Measurements from ENCODE around the gene ANKRD52.
"Not testable (repeated sequence)": the region's sequence is repeated elsewhere in the genome, so short reads cannot be mapped to it uniquely, and the experiment has no call there.

Gene ANKRD52

GRCh38 chr12:56284263-56284662 lies 26.1 kb upstream of the ANKRD52 start:
- Mint-ChIP-seq H3K36me3 (peaks cover 11% of the 10 kb centered on the region), H3K4me1 (peaks cover 10% of the 10 kb centered on the region)
- not testable (repeated sequence) for H3K27me3 Mint-ChIP-seq, H3K4me3 Mint-ChIP-seq, H3K27ac Mint-ChIP-seq, H3K9me3 Mint-ChIP-seq

- Mint-ChIP-seq H3K36me3 (peaks cover 12% of the 10 kb centered on the region), H3K4me1 (peaks cover 5% of the 10 kb centered on the region), H3K27ac (no peak overlapping the region)
These were observed 24.4 kb upstream of the ANKRD52 start for GRCh38 chr12:56282579-56282978.

GRCh38 chr12:56282030-56282429 lies 23.8 kb upstream of the ANKRD52 start:
- H3K36me3 Mint-ChIP-seq, result peaks cover 12% of the 10 kb centered on the region

More at GRCh38 chr12:56282579-56282978, 24.4 kb upstream of the ANKRD52 start:
- Mint-ChIP-seq H3K9me3 (no peaks in the 10 kb centered on the region), H3K27me3 (no peaks in the 10 kb centered on the region), H3K4me3 (no peak overlapping the region)

GRCh38 chr12:56280849-56281248 lies 22.7 kb upstream of the ANKRD52 start:
- Mint-ChIP-seq H3K4me1 (no peaks in the 10 kb centered on the region), H3K36me3 (peaks cover 13% of the 10 kb centered on the region), H3K9me3 (no peaks in the 10 kb centered on the region), H3K4me3 (no peak overlapping the region), H3K27me3 (no peaks in the 10 kb centered on the region), H3K27ac (no peak overlapping the region)

More at GRCh38 chr12:56282030-56282429, 23.8 kb upstream of the ANKRD52 start:
- no peak overlapping the region for H3K27ac Mint-ChIP-seq
- no peaks in the 10 kb centered on the region for H3K9me3 Mint-ChIP-seq
- peaks cover 5% of the 10 kb centered on the region for H3K4me1 Mint-ChIP-seq
- no peaks in the 10 kb centered on the region for H3K27me3 Mint-ChIP-seq
- no peak overlapping the region for H3K4me3 Mint-ChIP-seq

- no peaks in the 10 kb centered on the region for H3K27me3 Mint-ChIP-seq
- no peaks in the 10 kb centered on the region for H3K9me3 Mint-ChIP-seq
- H3K4me3 Mint-ChIP-seq, result no peak overlapping the region
- peaks cover 15% of the 10 kb centered on the region for H3K36me3 Mint-ChIP-seq
- no peak overlapping the region for H3K27ac Mint-ChIP-seq
- no peaks in the 10 kb centered on the region for H3K4me1 Mint-ChIP-seq
These were observed 20.7 kb upstream of the ANKRD52 start for GRCh38 chr12:56278905-56279304.

- Mint-ChIP-seq H3K27ac (no peak overlapping the region), H3K9me3 (no peaks in the 10 kb centered on the region), H3K4me3 (no peak overlapping the region), H3K27me3 (no peaks in the 10 kb centered on the region), H3K36me3 (peaks cover 16% of the 10 kb centered on the region), H3K4me1 (no peaks in the 10 kb centered on the region)
These were observed 16.1 kb upstream of the ANKRD52 start for GRCh38 chr12:56274299-56274698.

GRCh38 chr12:56272468-56272867 lies 14.3 kb upstream of the ANKRD52 start:
- not testable (repeated sequence) for H3K4me3 Mint-ChIP-seq, H3K27me3 Mint-ChIP-seq, H3K27ac Mint-ChIP-seq, H3K4me1 Mint-ChIP-seq, H3K9me3 Mint-ChIP-seq
- H3K36me3 Mint-ChIP-seq, result peaks cover 15% of the 10 kb centered on the region

- Mint-ChIP-seq H3K9me3 (no peaks in the 10 kb centered on the region), H3K36me3 (peaks cover 15% of the 10 kb centered on the region), H3K4me1 (peaks cover 18% of the 10 kb centered on the region), H3K27ac (peak overlapping the region; percentile 4), H3K4me3 (no peak overlapping the region), H3K27me3 (no peaks in the 10 kb centered on the region)
These were observed 12.8 kb upstream of the ANKRD52 start for GRCh38 chr12:56271031-56271430.

- H3K27me3 Mint-ChIP-seq, result no peaks in the 10 kb centered on the region
- H3K4me3 Mint-ChIP-seq, result peak overlapping the region; percentile 93
- peaks cover 3% of the 10 kb centered on the region for H3K36me3 Mint-ChIP-seq
- H3K4me1 Mint-ChIP-seq, result peaks cover 22% of the 10 kb centered on the region
- peak overlapping the region; percentile 74 for H3K27ac Mint-ChIP-seq
- H3K9me3 Mint-ChIP-seq, result no peaks in the 10 kb centered on the region
These were observed 9.4 kb upstream of the ANKRD52 start for GRCh38 chr12:56267443-56268071.

- Mint-ChIP-seq H3K4me1 (peaks cover 22% of the 10 kb centered on the region), H3K4me3 (peak within 1 kb of the TSS; percentile 93), H3K27ac (peak within 1 kb of the TSS; percentile 83), H3K27me3 (no peaks in the 10 kb centered on the region), H3K9me3 (no peaks in the 10 kb centered on the region), H3K36me3 (peaks cover 3% of the 10 kb centered on the region)
These were observed 8.7 kb upstream of the ANKRD52 start, which contains the start of gene COQ10A for GRCh38 chr12:56266693-56267442. COQ10A (plus strand) TSS chr12:56266942; CDS start chr12:56267119, 177 bp downstream.

GRCh38 chr12:56266068-56266692 lies 8.0 kb upstream of the ANKRD52 start:
- peak overlapping the region; percentile 83 for H3K27ac Mint-ChIP-seq
- H3K4me1 Mint-ChIP-seq, result peaks cover 22% of the 10 kb centered on the region
- not testable (repeated sequence) for H3K27me3 Mint-ChIP-seq, H3K9me3 Mint-ChIP-seq, H3K36me3 Mint-ChIP-seq
- peak overlapping the region; percentile 93 for H3K4me3 Mint-ChIP-seq

GRCh38 chr12:56262955-56263354 lies 4.8 kb upstream of the ANKRD52 start:
- not testable (repeated sequence) for H3K9me3 Mint-ChIP-seq, H3K27me3 Mint-ChIP-seq, H3K27ac Mint-ChIP-seq, H3K36me3 Mint-ChIP-seq, H3K4me3 Mint-ChIP-seq
- peaks cover 27% of the 10 kb centered on the region for H3K4me1 Mint-ChIP-seq

- H3K9me3 Mint-ChIP-seq, result no peaks in the 10 kb centered on the region
- no peaks in the 10 kb centered on the region for H3K27me3 Mint-ChIP-seq
- H3K27ac Mint-ChIP-seq, result peak overlapping the region; percentile 43
- H3K4me1 Mint-ChIP-seq, result peaks cover 22% of the 10 kb centered on the region
- H3K4me3 Mint-ChIP-seq, result no peak overlapping the region
- H3K36me3 Mint-ChIP-seq, result no peaks in the 10 kb centered on the region
These were observed 3.5 kb upstream of the ANKRD52 start for GRCh38 chr12:56261503-56262232.

GRCh38 chr12:56260921-56261320 lies 2.7 kb upstream of the ANKRD52 start:
- Mint-ChIP-seq H3K27me3 (no peaks in the 10 kb centered on the region), H3K9me3 (no peaks in the 10 kb centered on the region), H3K4me3 (no peak overlapping the region), H3K27ac (no peak overlapping the region), H3K36me3 (no peaks in the 10 kb centered on the region), H3K4me1 (peaks cover 24% of the 10 kb centered on the region)

GRCh38 chr12:56260380-56260779 lies 2.2 kb upstream of the ANKRD52 start:
- Mint-ChIP-seq H3K36me3 (no peaks in the 10 kb centered on the region), H3K27me3 (no peaks in the 10 kb centered on the region), H3K27ac (no peak overlapping the region), H3K9me3 (no peaks in the 10 kb centered on the region), H3K4me3 (peak overlapping the region; percentile 23), H3K4me1 (peaks cover 21% of the 10 kb centered on the region)
